ENCODE measurements around the gene LAPTM4A. TPM values are rescaled to one million over a fixed set of nuclear protein-coding genes. Genes with fewer than 3 reads are reported as not detected.

Gene LAPTM4A
- total RNA-seq, 1 experiment from 2014 or later, result 62.7 TPM

- Histone ChIP-seq H3K4me2 (ENCODE audit: low read length) (no peak overlapping the region), H3K9ac (ENCODE audit: low read length) (no peak overlapping the region), H2AFZ (ENCODE audit: low read length) (no peak overlapping the region), H3K36me3 (ENCODE audit: low read depth, low read length) (peaks cover 2% of the 10 kb centered on the region; the same call in 1 of the 2 replicates), H3K27me3 (ENCODE audit: low read length) (no peaks in the 10 kb centered on the region), H3K27ac (ENCODE audit: low read length) (no peak overlapping the region), H3K9me2 (replicated peaks; ENCODE audit: low read length) (no peaks in the 10 kb centered on the region), H3K9me3 (ENCODE audit: low read length) (no peaks in the 10 kb centered on the region), H3F3A (ENCODE audit: low read length, unreplicated experiment) (no peaks in the 10 kb centered on the region), H3K4me3 (ENCODE audit: low read length) (no peak overlapping the region), H4K20me1 (ENCODE audit: low read length) (no peaks in the 10 kb centered on the region), H3K79me2 (ENCODE audit: low read length) (no peaks in the 10 kb centered on the region), H3K4me1 (ENCODE audit: insufficient read depth, low read length) (peaks cover 9% of the 10 kb centered on the region; the same call in 1 of the 2 replicates)
- intact Hi-C loops (cut with micrococcal nuclease), result no loop called here
- ATAC-seq, result peak; percentile 67
- CTCF ChIA-PET, result no interaction called here
- TF ChIP-seq EZH2phosphoT487 (IDR thresholded peaks at IDR 0.05; ENCODE audit: borderline replicate concordance, low read length) (no peak), EZH2 (IDR thresholded peaks at IDR 0.05; ENCODE audit: low read length, unreplicated experiment) (no peak)
- TF ChIP-seq, protein P1, sequence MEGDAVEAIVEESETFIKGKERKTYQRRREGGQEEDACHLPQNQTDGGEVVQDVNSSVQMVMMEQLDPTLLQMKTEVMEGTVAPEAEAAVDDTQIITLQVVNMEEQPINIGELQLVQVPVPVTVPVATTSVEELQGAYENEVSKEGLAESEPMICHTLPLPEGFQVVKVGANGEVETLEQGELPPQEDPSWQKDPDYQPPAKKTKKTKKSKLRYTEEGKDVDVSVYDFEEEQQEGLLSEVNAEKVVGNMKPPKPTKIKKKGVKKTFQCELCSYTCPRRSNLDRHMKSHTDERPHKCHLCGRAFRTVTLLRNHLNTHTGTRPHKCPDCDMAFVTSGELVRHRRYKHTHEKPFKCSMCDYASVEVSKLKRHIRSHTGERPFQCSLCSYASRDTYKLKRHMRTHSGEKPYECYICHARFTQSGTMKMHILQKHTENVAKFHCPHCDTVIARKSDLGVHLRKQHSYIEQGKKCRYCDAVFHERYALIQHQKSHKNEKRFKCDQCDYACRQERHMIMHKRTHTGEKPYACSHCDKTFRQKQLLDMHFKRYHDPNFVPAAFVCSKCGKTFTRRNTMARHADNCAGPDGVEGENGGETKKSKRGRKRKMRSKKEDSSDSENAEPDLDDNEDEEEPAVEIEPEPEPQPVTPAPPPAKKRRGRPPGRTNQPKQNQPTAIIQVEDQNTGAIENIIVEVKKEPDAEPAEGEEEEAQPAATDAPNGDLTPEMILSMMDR (conservative IDR thresholded peaks at IDR 0.05; ENCODE audit: low read depth, low read length), result no peak
- DNase-seq, result no peak
- no TSS peak for BruUV-seq (replicated peaks)
- POLR2A ChIA-PET (ENCODE audit: unreplicated experiment), result no interaction called here
Measured at GRCh38 chr2:20025065-20025786, 26.2 kb downstream of the LAPTM4A start.

- Histone ChIP-seq H3K36me3 (ENCODE audit: low read depth, low read length) (peaks cover 2% of the 10 kb centered on the region; the same call in 1 of the 2 replicates), H3K27ac (ENCODE audit: low read length) (no peak overlapping the region), H3K9me2 (replicated peaks; ENCODE audit: low read length) (no peaks in the 10 kb centered on the region), H3K9ac (ENCODE audit: low read length) (no peak overlapping the region), H3K4me2 (ENCODE audit: low read length) (no peak overlapping the region), H3F3A (ENCODE audit: low read length, unreplicated experiment) (no peaks in the 10 kb centered on the region), H3K79me2 (ENCODE audit: low read length) (no peaks in the 10 kb centered on the region), H3K4me1 (ENCODE audit: insufficient read depth, low read length) (peaks cover 9% of the 10 kb centered on the region; the same call in 1 of the 2 replicates), H3K27me3 (ENCODE audit: low read length) (no peaks in the 10 kb centered on the region), H2AFZ (ENCODE audit: low read length) (no peak overlapping the region), H3K4me3 (ENCODE audit: low read length) (no peak overlapping the region), H3K9me3 (ENCODE audit: low read length) (no peaks in the 10 kb centered on the region), H4K20me1 (ENCODE audit: low read length) (no peaks in the 10 kb centered on the region)
- TF ChIP-seq, protein P1 (conservative IDR thresholded peaks at IDR 0.05; ENCODE audit: low read depth, low read length), result no peak
- TF ChIP-seq EZH2phosphoT487 (IDR thresholded peaks at IDR 0.05; ENCODE audit: borderline replicate concordance, low read length), result no peak
- TF ChIP-seq EZH2 (IDR thresholded peaks at IDR 0.05; ENCODE audit: low read length, unreplicated experiment), result no peak
- no peak for ATAC-seq
- intact Hi-C loops (cut with micrococcal nuclease), result no loop called here
- DNase-seq, result no peak
- ChIA-PET CTCF (no interaction called here), POLR2A (ENCODE audit: unreplicated experiment) (no interaction called here)
- no TSS peak for BruUV-seq (replicated peaks)
Measured at GRCh38 chr2:20023688-20024087, 27.7 kb downstream of the LAPTM4A start.

GRCh38 chr2:20021405-20022009, 29.9 kb downstream of the LAPTM4A start:
- no peaks in the 10 kb centered on the region for H3K4me1 ChIP-seq (ENCODE audit: insufficient read depth, low read length)
- BruUV-seq (replicated peaks), result no TSS peak
- DNase-seq (no peak), ATAC-seq (no peak)
- intact Hi-C loops (cut with micrococcal nuclease), result no loop called here
- TF ChIP-seq EZH2phosphoT487 (IDR thresholded peaks at IDR 0.05; ENCODE audit: borderline replicate concordance, low read length) (no peak), EZH2 (IDR thresholded peaks at IDR 0.05; ENCODE audit: low read length, unreplicated experiment) (no peak)
- TF ChIP-seq, protein P1 (conservative IDR thresholded peaks at IDR 0.05; ENCODE audit: low read depth, low read length), result no peak
- no peaks in the 10 kb centered on the region for H3K9me2 ChIP-seq (replicated peaks; ENCODE audit: low read length)
- no peak overlapping the region for H3K27ac ChIP-seq (ENCODE audit: low read length)
- POLR2A ChIA-PET (ENCODE audit: unreplicated experiment), result no interaction called here
- CTCF ChIA-PET, result no interaction called here
- no peaks in the 10 kb centered on the region for H3K27me3 ChIP-seq (ENCODE audit: low read length)
- H3K4me2 ChIP-seq (ENCODE audit: low read length), result no peak overlapping the region
- H4K20me1 ChIP-seq (ENCODE audit: low read length), result no peaks in the 10 kb centered on the region
- no peaks in the 10 kb centered on the region for H3F3A ChIP-seq (ENCODE audit: low read length, unreplicated experiment)
- no peaks in the 10 kb centered on the region for H3K9me3 ChIP-seq (ENCODE audit: low read length)
- no peaks in the 10 kb centered on the region for H3K36me3 ChIP-seq (ENCODE audit: low read depth, low read length)
- H3K4me3 ChIP-seq (ENCODE audit: low read length), result no peak overlapping the region
- H3K79me2 ChIP-seq (ENCODE audit: low read length), result no peaks in the 10 kb centered on the region
- no peak overlapping the region for H2AFZ ChIP-seq (ENCODE audit: low read length)
- H3K9ac ChIP-seq (ENCODE audit: low read length), result no peak overlapping the region
